Erythroblast (primary cell): ENCODE data around the gene MBD2.

Experiments
- GATA1 ChIP-seq: IDR thresholded peaks from 2 replicates; pipeline ENCODE4 v1.6.1; 2011; ENCODE audit warnings: low read depth, mild to moderate bottlenecking, control low read depth, low read length, moderate library complexity
- POLR2A ChIP-seq: IDR thresholded peaks from 2 replicates; pipeline ENCODE4 v1.6.1; 2011; ENCODE audit warnings: mild to moderate bottlenecking, low read length

- TF ChIP-seq POLR2A (no peak), GATA1 (no peak)
These were observed 69.1 kb downstream of the MBD2 start for GRCh38 chr18:54155412-54155811.
